SH-SY5Y (cell line): ENCODE results near the gene P2RX7.

ENCODE experiments used
- GATA2 ChIP-seq: IDR thresholded peaks from 2 replicates; pipeline ENCODE4 v1.6.1; 2011; ENCODE audit warnings: mild to moderate bottlenecking, low read depth, low read length
- GATA3 ChIP-seq: IDR thresholded peaks from 2 replicates; pipeline ENCODE4 v1.6.1; 2011; ENCODE audit warnings: low read depth, mild to moderate bottlenecking, low read length, moderate library complexity

DNA sequence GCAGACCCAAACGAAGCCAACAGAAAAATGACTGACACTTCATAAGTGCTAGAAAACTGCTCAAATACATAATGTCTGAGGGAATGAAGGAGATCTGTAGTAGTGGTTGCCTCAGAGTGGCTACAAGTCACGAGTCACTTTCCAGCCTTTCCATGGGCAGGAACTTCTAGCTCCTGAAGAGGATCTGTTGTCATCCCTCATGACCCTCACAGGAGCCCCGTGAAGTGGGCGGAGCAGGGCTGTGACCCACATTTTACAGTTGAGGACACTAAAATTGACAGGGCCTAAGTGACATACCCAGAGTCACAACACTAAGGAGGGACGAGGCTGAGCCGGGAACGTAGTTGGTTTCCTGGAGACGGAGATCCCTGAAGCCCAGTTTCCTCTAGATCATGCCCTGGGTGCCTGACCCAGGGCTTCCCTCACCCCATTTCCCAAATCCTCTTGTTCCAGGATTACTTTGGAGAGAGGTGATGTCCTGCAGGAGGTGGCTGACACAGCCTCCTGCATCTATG is 45.8 kb upstream of the P2RX7 start:
- TF ChIP-seq GATA2 (no peak), GATA3 (no peak)
